Stimulated activated CD4-positive, alpha-beta T cell treated with anti-CD3 and anti-CD28 coated beads, Interleukin-2, amount 100 ng/mL, for 4 hours (primary cell): Measurements from ENCODE around the gene DNAI7.

Source experiments
- DNase-seq: peaks from one replicate; pipeline ENCODE4 v3.0.0-alpha.2; 2020; ENCODE audit warnings: low read depth

The DNAI7 gene

GRCh38 chr12:25100194-25101091 is 94.5 kb downstream of the DNAI7 start:
- DNase-seq = no peak

- no peak for DNase-seq
Measured at GRCh38 chr12:25099010-25099409, 96.0 kb downstream of the DNAI7 start.

GRCh38 chr12:25089738-25090137 is 105.2 kb downstream of the DNAI7 start:
- DNase-seq = no peak

- no peak for DNase-seq
Measured at GRCh38 chr12:25087596-25087995, 107.4 kb downstream of the DNAI7 start.

- no peak for DNase-seq
Measured at GRCh38 chr12:25084816-25085215, 110.1 kb downstream of the DNAI7 start.

GRCh38 chr12:25083211-25083610 is 111.7 kb downstream of the DNAI7 start:
- no peak for DNase-seq

- DNase-seq = no peak
Measured at GRCh38 chr12:25082628-25083027, 112.3 kb downstream of the DNAI7 start.

- DNase-seq = no peak
Measured at GRCh38 chr12:25079393-25079792, 115.6 kb downstream of the DNAI7 start.

GRCh38 chr12:25074954-25075353 is 120.0 kb downstream of the DNAI7 start:
- DNase-seq = no peak

- DNase-seq = no peak
Measured at GRCh38 chr12:25074113-25074512, 120.8 kb downstream of the DNAI7 start.

- DNase-seq = no peak
Measured at GRCh38 chr12:25072906-25073650, 121.9 kb downstream of the DNAI7 start.

- no peak for DNase-seq
Measured at GRCh38 chr12:25071366-25071765, 123.6 kb downstream of the DNAI7 start.

GRCh38 chr12:25069224-25069623 is 125.7 kb downstream of the DNAI7 start:
- no peak for DNase-seq

- DNase-seq = no peak
Measured at GRCh38 chr12:25065035-25065434, 129.9 kb downstream of the DNAI7 start.

- no peak for DNase-seq
Measured at GRCh38 chr12:25063873-25064628, 130.9 kb downstream of the DNAI7 start.

- no peak for DNase-seq
Measured at GRCh38 chr12:25058658-25059058, 136.3 kb downstream of the DNAI7 start.
